Measurements from ENCODE around the gene GRM7.

DNA sequence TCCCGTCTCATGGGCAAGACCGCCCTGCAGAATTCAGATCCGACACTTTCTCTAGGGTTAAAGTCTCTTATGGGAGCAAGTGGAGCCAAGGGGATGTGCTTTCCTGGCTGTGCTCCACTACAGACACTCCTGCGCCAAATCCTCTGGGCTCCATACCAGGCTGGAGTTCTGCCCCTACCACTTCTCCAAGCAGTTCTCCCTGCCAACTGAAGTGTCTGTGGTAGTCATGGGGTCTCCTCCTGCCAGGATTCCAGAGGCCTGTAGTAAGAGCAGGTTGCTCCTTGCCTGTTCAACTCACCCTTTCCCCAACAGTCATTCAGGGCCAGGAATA, 403.2 kb downstream of the GRM7 start:
- TF ChIP-seq, protein P1, sequence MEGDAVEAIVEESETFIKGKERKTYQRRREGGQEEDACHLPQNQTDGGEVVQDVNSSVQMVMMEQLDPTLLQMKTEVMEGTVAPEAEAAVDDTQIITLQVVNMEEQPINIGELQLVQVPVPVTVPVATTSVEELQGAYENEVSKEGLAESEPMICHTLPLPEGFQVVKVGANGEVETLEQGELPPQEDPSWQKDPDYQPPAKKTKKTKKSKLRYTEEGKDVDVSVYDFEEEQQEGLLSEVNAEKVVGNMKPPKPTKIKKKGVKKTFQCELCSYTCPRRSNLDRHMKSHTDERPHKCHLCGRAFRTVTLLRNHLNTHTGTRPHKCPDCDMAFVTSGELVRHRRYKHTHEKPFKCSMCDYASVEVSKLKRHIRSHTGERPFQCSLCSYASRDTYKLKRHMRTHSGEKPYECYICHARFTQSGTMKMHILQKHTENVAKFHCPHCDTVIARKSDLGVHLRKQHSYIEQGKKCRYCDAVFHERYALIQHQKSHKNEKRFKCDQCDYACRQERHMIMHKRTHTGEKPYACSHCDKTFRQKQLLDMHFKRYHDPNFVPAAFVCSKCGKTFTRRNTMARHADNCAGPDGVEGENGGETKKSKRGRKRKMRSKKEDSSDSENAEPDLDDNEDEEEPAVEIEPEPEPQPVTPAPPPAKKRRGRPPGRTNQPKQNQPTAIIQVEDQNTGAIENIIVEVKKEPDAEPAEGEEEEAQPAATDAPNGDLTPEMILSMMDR (IDR thresholded peaks at IDR 0.05): no peak
- TF ChIP-seq POLR2A (IDR thresholded peaks at IDR 0.05): no peak
